ENCODE measurements around the gene DENND1A.

Gene DENND1A

GRCh38 chr9:123370526-123371227 lies 559.2 kb downstream of the DENND1A start:
- no peak for DNase-seq (ENCODE audit: low read depth in 2 of 2)

GRCh38 chr9:123370108-123370507 lies 559.8 kb downstream of the DENND1A start:
- no peak for DNase-seq (ENCODE audit: low read depth in 2 of 2)

GRCh38 chr9:123369296-123369695 lies 560.6 kb downstream of the DENND1A start:
- DNase-seq (ENCODE audit: low read depth in 2 of 2): no peak

- DNase-seq (ENCODE audit: low read depth in 2 of 2): no peak
These were observed 561.3 kb downstream of the DENND1A start for GRCh38 chr9:123368536-123369153.

GRCh38 chr9:123368023-123368422 lies 561.9 kb downstream of the DENND1A start:
- no peak for DNase-seq (ENCODE audit: low read depth in 2 of 2)

- no peak for DNase-seq (ENCODE audit: low read depth in 2 of 2)
These were observed 563.9 kb downstream of the DENND1A start for GRCh38 chr9:123365881-123366528.

GRCh38 chr9:123365287-123365880 lies 564.5 kb downstream of the DENND1A start:
- DNase-seq (ENCODE audit: low read depth in 2 of 2): no peak

- no peak for DNase-seq (ENCODE audit: low read depth in 2 of 2)
These were observed 565.6 kb downstream of the DENND1A start for GRCh38 chr9:123364241-123364824.

- no peak for DNase-seq (ENCODE audit: low read depth in 2 of 2)
These were observed 567.1 kb downstream of the DENND1A start for GRCh38 chr9:123362856-123363255.

- no peak for DNase-seq (ENCODE audit: low read depth in 2 of 2)
These were observed 568.0 kb downstream of the DENND1A start for GRCh38 chr9:123361731-123362510.

- DNase-seq (ENCODE audit: low read depth in 2 of 2): no peak
These were observed 568.7 kb downstream of the DENND1A start for GRCh38 chr9:123361086-123361730.

- DNase-seq (ENCODE audit: low read depth in 2 of 2): no peak
These were observed 569.5 kb downstream of the DENND1A start for GRCh38 chr9:123360161-123361085.

- no peak for DNase-seq (ENCODE audit: low read depth in 2 of 2)
These were observed 570.4 kb downstream of the DENND1A start for GRCh38 chr9:123359546-123359945.

GRCh38 chr9:123359106-123359505 lies 570.8 kb downstream of the DENND1A start:
- DNase-seq (ENCODE audit: low read depth in 2 of 2): no peak

- no peak for DNase-seq (ENCODE audit: low read depth in 2 of 2)
These were observed 571.6 kb downstream of the DENND1A start for GRCh38 chr9:123358181-123358905.

GRCh38 chr9:123357743-123358059 lies 572.2 kb downstream of the DENND1A start:
- no peak for DNase-seq (ENCODE audit: low read depth in 2 of 2)

- DNase-seq (ENCODE audit: low read depth in 2 of 2): no peak
These were observed 572.8 kb downstream of the DENND1A start for GRCh38 chr9:123356851-123357742.

- DNase-seq (ENCODE audit: low read depth in 2 of 2): no peak
These were observed 574.0 kb downstream of the DENND1A start, which contains the start of gene CRB2 for GRCh38 chr9:123355761-123356431. CRB2 (plus strand) TSS chr9:123356197; CDS start chr9:123356261, 64 bp downstream.
